Endodermal cell (in vitro differentiated cells): ENCODE data around the gene AMPH. TPM values are rescaled to one million over a fixed set of nuclear protein-coding genes. Genes with fewer than 3 reads are reported as not detected.
A peak's percentile ranks its signal among the peaks of the same experiment; 100 is the strongest.

Experiments used
- DNase-seq: peaks from one replicate; pipeline ENCODE4 v3.0.0-alpha.2; 2017
- H3K27ac ChIP-seq: 2 replicates; pipeline ENCODE4 v1.5.1; 2013; ENCODE audit warnings: mild to moderate bottlenecking, low read depth, low read length, moderate library complexity
- H3K27me3 ChIP-seq: 2 replicates; pipeline ENCODE4 v1.6.1; 2013; ENCODE audit warnings: mild to moderate bottlenecking, low read length, moderate library complexity; ENCODE audit not compliant: insufficient read depth, control insufficient read depth, poor library complexity, severe bottlenecking
- H3K36me3 ChIP-seq: 2 replicates; pipeline ENCODE4 v1.7.0; 2013; ENCODE audit warnings: mild to moderate bottlenecking, low read length, moderate library complexity; ENCODE audit not compliant: control insufficient read depth, insufficient read depth
- H3K4me1 ChIP-seq: one replicate; pipeline ENCODE4 v1.7.0; 2013; ENCODE audit warnings: low read length; ENCODE audit not compliant: control insufficient read depth, insufficient read depth
- H3K4me3 ChIP-seq: 2 replicates; pipeline ENCODE4 v1.5.1; 2013; ENCODE audit warnings: mild to moderate bottlenecking, low read length, moderate library complexity
- H3K9ac ChIP-seq: 2 replicates; pipeline ENCODE4 v1.6.1; 2013; ENCODE audit warnings: mild to moderate bottlenecking, low read length, moderate library complexity; ENCODE audit not compliant: poor library complexity, severe bottlenecking; ENCODE audit errors: extremely low read depth
- H3K9me3 ChIP-seq: 2 replicates; pipeline ENCODE4 v1.6.1; 2013; ENCODE audit warnings: mild to moderate bottlenecking, low read length, moderate library complexity; ENCODE audit not compliant: control insufficient read depth
- H3K27ac Mint-ChIP-seq: 2 replicates; pipeline ENCODE4 v1.8.0; 2020; ENCODE audit warnings: mixed read lengths
- H3K27me3 Mint-ChIP-seq: 2 replicates; pipeline ENCODE4 v1.8.0; 2021; ENCODE audit warnings: mild to moderate bottlenecking, mixed read lengths; ENCODE audit not compliant: insufficient read depth
- H3K36me3 Mint-ChIP-seq: 2 replicates; pipeline ENCODE4 v1.8.0; 2020; ENCODE audit warnings: low read depth, mixed read lengths
- H3K4me1 Mint-ChIP-seq: 2 replicates; pipeline ENCODE4 v1.8.0; 2020; ENCODE audit warnings: mixed read lengths
- H3K4me3 Mint-ChIP-seq: 2 replicates; pipeline ENCODE4 v1.8.0; 2020; ENCODE audit warnings: mild to moderate bottlenecking, moderate library complexity, mixed read lengths
- H3K9me3 Mint-ChIP-seq: 2 replicates; pipeline ENCODE4 v1.8.0; 2020; ENCODE audit warnings: mild to moderate bottlenecking, mixed read lengths
- WGBS, 2 experiments: methylation state at CpG; one replicate each; pipeline versions ENCODE4 v1.1.5 to v1.1.7; 2013; ENCODE audit warnings: missing lambda C conversion rate in 2 of 2, mixed read lengths in 1 of 2; ENCODE audit not compliant: insufficient coverage in 1 of 2, insufficient read length in 1 of 2; 5-methylcytosine and 5-hydroxymethylcytosine counted together
- total RNA-seq, 2 donors: library from RNA; stranded (reverse); fragmentation: NEBNext Ultra II Directional in 1 of 2; extraction: Animal tissue kit (Norgen Biotek cat#: 25700) in 1 of 2; gene quantifications; 2 replicates in 1 of 2; 3 replicates in 1 of 2; pipeline ENCODE4 v1.2.1, GENCODE V29; 2021
- TF ChIP-seq, protein P1 (sequence below): fragments of 200-600 bp; sonication (generic); conservative IDR thresholded peaks from 2 replicates; pipeline ENCODE4 v1.5.0; 2021; ENCODE audit warnings: antibody characterized with exemption, mild to moderate bottlenecking

The AMPH gene
- total RNA-seq, 2 donors from 2014 or later: 3.5 to 5.5 TPM

- no peaks in the 10 kb centered on the region for H3K36me3 Mint-ChIP-seq
- Histone ChIP-seq H3K4me3 (no peak overlapping the region), H3K36me3 (no peaks in the 10 kb centered on the region), H3K9ac (no peak overlapping the region), H3K27me3 (no peaks in the 10 kb centered on the region), H3K27ac (no peak overlapping the region), H3K4me1 (no peaks in the 10 kb centered on the region), H3K9me3 (peaks cover 8% of the 10 kb centered on the region)
- TF ChIP-seq, protein P1, sequence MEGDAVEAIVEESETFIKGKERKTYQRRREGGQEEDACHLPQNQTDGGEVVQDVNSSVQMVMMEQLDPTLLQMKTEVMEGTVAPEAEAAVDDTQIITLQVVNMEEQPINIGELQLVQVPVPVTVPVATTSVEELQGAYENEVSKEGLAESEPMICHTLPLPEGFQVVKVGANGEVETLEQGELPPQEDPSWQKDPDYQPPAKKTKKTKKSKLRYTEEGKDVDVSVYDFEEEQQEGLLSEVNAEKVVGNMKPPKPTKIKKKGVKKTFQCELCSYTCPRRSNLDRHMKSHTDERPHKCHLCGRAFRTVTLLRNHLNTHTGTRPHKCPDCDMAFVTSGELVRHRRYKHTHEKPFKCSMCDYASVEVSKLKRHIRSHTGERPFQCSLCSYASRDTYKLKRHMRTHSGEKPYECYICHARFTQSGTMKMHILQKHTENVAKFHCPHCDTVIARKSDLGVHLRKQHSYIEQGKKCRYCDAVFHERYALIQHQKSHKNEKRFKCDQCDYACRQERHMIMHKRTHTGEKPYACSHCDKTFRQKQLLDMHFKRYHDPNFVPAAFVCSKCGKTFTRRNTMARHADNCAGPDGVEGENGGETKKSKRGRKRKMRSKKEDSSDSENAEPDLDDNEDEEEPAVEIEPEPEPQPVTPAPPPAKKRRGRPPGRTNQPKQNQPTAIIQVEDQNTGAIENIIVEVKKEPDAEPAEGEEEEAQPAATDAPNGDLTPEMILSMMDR: no peak
- H3K4me3 Mint-ChIP-seq: no peak overlapping the region
- peaks cover 1% of the 10 kb centered on the region for H3K9me3 Mint-ChIP-seq
- DNase-seq: no peak
- WGBS, 2 experiments: 91% methylated on average over 2 of the region's 2 CpGs
- no peak overlapping the region for H3K27ac Mint-ChIP-seq
- no peaks in the 10 kb centered on the region for H3K4me1 Mint-ChIP-seq
- H3K27me3 Mint-ChIP-seq: peaks cover 4% of the 10 kb centered on the region
These were observed 248.5 kb downstream of the AMPH start for GRCh38 chr7:38382684-38383083.

- 92 to 100% methylated on average over 3 to 4 of the region's 4 CpGs for WGBS, 2 experiments
- H3K4me3 Mint-ChIP-seq: no peak overlapping the region
- H3K36me3 Mint-ChIP-seq: no peaks in the 10 kb centered on the region
- no peak overlapping the region for H3K27ac Mint-ChIP-seq
- Histone ChIP-seq H3K27ac (no peak overlapping the region), H3K9me3 (no peaks in the 10 kb centered on the region), H3K36me3 (no peaks in the 10 kb centered on the region), H3K4me1 (no peaks in the 10 kb centered on the region), H3K4me3 (no peak overlapping the region), H3K27me3 (no peaks in the 10 kb centered on the region), H3K9ac (no peak overlapping the region)
- no peak for DNase-seq
- H3K4me1 Mint-ChIP-seq: no peaks in the 10 kb centered on the region
- TF ChIP-seq, protein P1: no peak
- H3K9me3 Mint-ChIP-seq: no peaks in the 10 kb centered on the region
- H3K27me3 Mint-ChIP-seq: peaks cover 4% of the 10 kb centered on the region
These were observed 255.7 kb downstream of the AMPH start for GRCh38 chr7:38375453-38375852.

GRCh38 chr7:38374507-38374906 lies 256.7 kb downstream of the AMPH start:
- 53 to 54% methylated on average over 6 of the region's 6 CpGs for WGBS, 2 experiments

More at GRCh38 chr7:38374507-38374906, 256.7 kb downstream of the AMPH start:
- Mint-ChIP-seq H3K27ac (no peak overlapping the region), H3K36me3 (no peaks in the 10 kb centered on the region), H3K27me3 (peaks cover 4% of the 10 kb centered on the region), H3K9me3 (no peaks in the 10 kb centered on the region), H3K4me3 (no peak overlapping the region), H3K4me1 (peaks cover 6% of the 10 kb centered on the region)
- no peak overlapping the region for H3K27ac ChIP-seq
- H3K9me3 ChIP-seq: no peaks in the 10 kb centered on the region
- TF ChIP-seq, protein P1: peak; percentile 81
- no peaks in the 10 kb centered on the region for H3K4me1 ChIP-seq
- H3K36me3 ChIP-seq: no peaks in the 10 kb centered on the region
- no peaks in the 10 kb centered on the region for H3K27me3 ChIP-seq
- peak; percentile 77 for DNase-seq
- H3K4me3 ChIP-seq: no peak overlapping the region
- H3K9ac ChIP-seq: no peak overlapping the region
